Activated CD4-positive, CD25-positive, alpha-beta regulatory T cell treated with anti-CD3 and anti-CD28 coated beads, Interleukin-2, amount 50 U/mL, for 24 hours (primary cell): Measurements from ENCODE around the gene ANK2.

Source experiments
- ATAC-seq, 2 donors: fragments of 150-1000 bp; cut with Tn5 transposase; one replicate each; pipeline ENCODE4 v1.10.0; 2021; ENCODE audit warnings: mild to moderate bottlenecking in 1 of 2, moderate library complexity in 1 of 2

The ANK2 gene

GRCh38 chr4:113355550-113356371, 306.3 kb downstream of the ANK2 start:
- peak; percentile 94 for ATAC-seq

- no peak for ATAC-seq
Observed at GRCh38 chr4:113356453-113356852, 307.0 kb downstream of the ANK2 start.

GRCh38 chr4:113358784-113359183, 309.3 kb downstream of the ANK2 start:
- ATAC-seq: no peak

GRCh38 chr4:113365377-113365776, 315.9 kb downstream of the ANK2 start:
- ATAC-seq: no peak

- ATAC-seq: no peak
Observed at GRCh38 chr4:113368056-113368455, 318.6 kb downstream of the ANK2 start.

GRCh38 chr4:113371111-113371510, 321.7 kb downstream of the ANK2 start:
- ATAC-seq: no peak

- no peak for ATAC-seq
Observed at GRCh38 chr4:113375964-113376666, 326.7 kb downstream of the ANK2 start.

- ATAC-seq: no peak
Observed at GRCh38 chr4:113378836-113379235, 329.4 kb downstream of the ANK2 start.

GRCh38 chr4:113382704-113383103, 333.3 kb downstream of the ANK2 start:
- ATAC-seq: no peak

- ATAC-seq: no peak
Observed at GRCh38 chr4:113383111-113383785, 333.8 kb downstream of the ANK2 start.

- peak; percentile 86 to 95 for ATAC-seq
Observed at GRCh38 chr4:113384600-113384999, 335.1 kb downstream of the ANK2 start.

- no peak for ATAC-seq
Observed at GRCh38 chr4:113385281-113385899, 335.9 kb downstream of the ANK2 start.

GRCh38 chr4:113389160-113389559, 339.7 kb downstream of the ANK2 start:
- ATAC-seq: no peak

GRCh38 chr4:113390850-113391249, 341.4 kb downstream of the ANK2 start:
- no peak for ATAC-seq

GRCh38 chr4:113394108-113394729, 344.8 kb downstream of the ANK2 start:
- ATAC-seq: no peak

- peak; percentile 88 to 92 for ATAC-seq
Observed at GRCh38 chr4:113394730-113395530, 345.5 kb downstream of the ANK2 start.

- ATAC-seq: no peak
Observed at GRCh38 chr4:113397114-113397701, 347.8 kb downstream of the ANK2 start.

GRCh38 chr4:113398441-113399143, 349.1 kb downstream of the ANK2 start:
- no peak for ATAC-seq

- ATAC-seq: no peak
Observed at GRCh38 chr4:113404167-113404571, 354.7 kb downstream of the ANK2 start.

GRCh38 chr4:113404841-113405240, 355.4 kb downstream of the ANK2 start:
- ATAC-seq: no peak
